Chondrocyte (in vitro differentiated cells): ENCODE data around the gene CBLL1. TPM values are rescaled to one million over a fixed set of nuclear protein-coding genes. Genes with fewer than 3 reads are reported as not detected.

Experiments used
- DNase-seq: peaks from one replicate; pipeline ENCODE4 v3.0.0; 2021; ENCODE audit warnings: mixed read lengths, low spot score
- H3K27ac Mint-ChIP-seq: one replicate; pipeline ENCODE4 v1.8.0; 2021; ENCODE audit warnings: mild to moderate bottlenecking, moderate library complexity, mixed read lengths; ENCODE audit not compliant: unreplicated experiment
- H3K27me3 Mint-ChIP-seq: 2 replicates; pipeline ENCODE4 v1.8.0; 2021; ENCODE audit warnings: low read depth, mixed read lengths
- H3K36me3 Mint-ChIP-seq: 2 replicates; pipeline ENCODE4 v1.8.0; 2021; ENCODE audit warnings: low read depth, mixed read lengths
- H3K4me1 Mint-ChIP-seq: 2 replicates; pipeline ENCODE4 v1.8.0; 2021; ENCODE audit warnings: low read depth, mild to moderate bottlenecking, mixed read lengths
- H3K4me3 Mint-ChIP-seq: one replicate; pipeline ENCODE4 v1.8.0; 2021; ENCODE audit warnings: mild to moderate bottlenecking, moderate library complexity, mixed read lengths; ENCODE audit not compliant: unreplicated experiment
- H3K9me3 Mint-ChIP-seq: 2 replicates; pipeline ENCODE4 v1.8.0; 2021; ENCODE audit warnings: low read depth, mixed read lengths
- CTCF ChIP-seq: fragments of 200-600 bp; sonication (generic); IDR thresholded peaks from 2 replicates; pipeline ENCODE4 v1.5.0; 2021; ENCODE audit warnings: antibody characterized with exemption, mild to moderate bottlenecking, moderate library complexity
- total RNA-seq: library from RNA; stranded (reverse); gene quantifications from 3 replicates; pipeline ENCODE4 v1.2.1, GENCODE V29; 2021

Gene CBLL1
- total RNA-seq, 1 donor from 2014 or later, result 17.4 TPM

GRCh38 chr7:107721286-107721685 is 22.7 kb upstream of the CBLL1 start:
- Mint-ChIP-seq H3K4me3 (no peak overlapping the region), H3K9me3 (no peaks in the 10 kb centered on the region), H3K36me3 (no peaks in the 10 kb centered on the region), H3K4me1 (no peaks in the 10 kb centered on the region), H3K27ac (no peak overlapping the region), H3K27me3 (peaks cover 8% of the 10 kb centered on the region)
- no peak for DNase-seq
- no peak for TF ChIP-seq CTCF

DNA sequence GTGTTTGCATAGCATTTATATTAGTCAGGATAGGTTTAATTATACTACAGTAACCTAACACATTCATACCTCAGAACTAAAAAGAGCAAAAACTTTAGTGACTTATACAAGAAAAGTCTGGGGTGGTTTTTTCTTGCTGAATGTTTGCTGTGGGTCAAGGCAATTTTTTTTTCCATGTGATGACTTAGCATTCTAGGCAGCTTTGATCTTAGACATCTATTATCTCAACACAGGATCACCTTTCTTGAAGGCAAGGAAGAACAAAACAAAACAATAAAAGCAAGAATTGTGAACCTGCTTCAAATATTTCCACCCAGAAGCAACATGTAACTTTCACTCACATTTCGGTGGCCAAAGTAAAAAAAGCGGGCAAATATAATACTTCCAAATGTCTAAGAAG is 20.7 kb upstream of the CBLL1 start:
- Mint-ChIP-seq H3K4me1 (no peaks in the 10 kb centered on the region), H3K27ac (no peak overlapping the region), H3K36me3 (no peaks in the 10 kb centered on the region), H3K9me3 (no peaks in the 10 kb centered on the region), H3K4me3 (no peak overlapping the region), H3K27me3 (peaks cover 27% of the 10 kb centered on the region)
- no peak for DNase-seq
- TF ChIP-seq CTCF, result no peak

DNA sequence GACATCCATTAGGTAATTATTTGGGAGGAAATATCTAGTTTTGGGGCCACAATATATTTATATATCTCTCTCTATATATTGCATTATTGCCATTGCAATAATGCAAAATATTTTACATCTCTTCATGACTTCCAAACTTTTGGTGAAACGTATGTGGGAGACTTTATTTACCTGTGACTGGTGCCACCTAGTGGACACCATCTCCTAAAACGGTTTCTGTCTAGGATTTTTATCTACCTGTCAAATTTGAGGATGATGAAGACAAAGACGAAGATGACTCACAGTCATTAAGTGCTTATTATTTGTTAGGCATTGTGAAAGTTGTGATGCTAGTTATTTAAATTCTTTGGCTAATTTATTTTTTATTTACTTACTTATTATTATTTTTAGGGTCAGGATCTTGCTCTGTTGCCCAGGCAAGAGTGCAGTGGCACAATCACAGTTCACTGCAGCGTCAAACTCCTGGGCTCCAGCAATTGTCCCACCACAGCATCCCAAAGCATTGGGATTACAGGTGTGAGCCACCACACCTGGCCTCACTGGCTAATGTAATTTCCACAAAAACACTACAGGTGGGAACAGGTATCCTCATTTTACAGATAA is 18.7 kb upstream of the CBLL1 start:
- Mint-ChIP-seq H3K9me3 (no peaks in the 10 kb centered on the region), H3K27me3 (peaks cover 37% of the 10 kb centered on the region), H3K36me3 (no peaks in the 10 kb centered on the region), H3K4me3 (no peak overlapping the region), H3K27ac (no peak overlapping the region), H3K4me1 (no peaks in the 10 kb centered on the region)
- no peak for DNase-seq
- TF ChIP-seq CTCF, result peak; percentile 94

- Mint-ChIP-seq H3K27ac (no peak overlapping the region), H3K36me3 (no peaks in the 10 kb centered on the region), H3K4me3 (no peak overlapping the region), H3K4me1 (no peaks in the 10 kb centered on the region), H3K27me3 (peaks cover 36% of the 10 kb centered on the region), H3K9me3 (no peaks in the 10 kb centered on the region)
- no peak for TF ChIP-seq CTCF
- no peak for DNase-seq
Observed at GRCh38 chr7:107726356-107727130, 17.4 kb upstream of the CBLL1 start.

DNA sequence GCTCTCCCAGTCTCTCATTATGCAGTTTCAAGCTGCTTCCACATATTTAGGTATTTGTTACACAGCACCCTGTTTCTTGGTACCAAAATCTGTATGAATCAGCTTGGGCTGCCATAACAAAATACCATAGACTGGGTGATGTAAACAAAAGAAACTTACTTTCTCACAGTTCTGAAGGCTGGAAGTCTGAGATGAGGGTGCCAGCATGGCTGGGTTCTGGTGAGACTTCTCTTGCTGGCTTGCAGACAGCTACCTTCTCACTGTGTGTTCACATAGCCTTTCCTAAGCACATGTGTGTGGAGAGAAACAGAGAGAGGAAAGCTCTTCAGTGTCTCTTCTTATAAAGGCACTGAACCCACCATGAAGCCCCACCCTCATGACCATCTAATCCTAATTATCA is 15.7 kb upstream of the CBLL1 start:
- TF ChIP-seq CTCF, result no peak
- Mint-ChIP-seq H3K27ac (no peak overlapping the region), H3K36me3 (no peaks in the 10 kb centered on the region), H3K4me1 (no peaks in the 10 kb centered on the region), H3K27me3 (peaks cover 33% of the 10 kb centered on the region), H3K4me3 (no peak overlapping the region), H3K9me3 (peaks cover 6% of the 10 kb centered on the region)
- DNase-seq, result no peak
